Measurements from ENCODE around the gene SDK2.

Gene SDK2

DNA sequence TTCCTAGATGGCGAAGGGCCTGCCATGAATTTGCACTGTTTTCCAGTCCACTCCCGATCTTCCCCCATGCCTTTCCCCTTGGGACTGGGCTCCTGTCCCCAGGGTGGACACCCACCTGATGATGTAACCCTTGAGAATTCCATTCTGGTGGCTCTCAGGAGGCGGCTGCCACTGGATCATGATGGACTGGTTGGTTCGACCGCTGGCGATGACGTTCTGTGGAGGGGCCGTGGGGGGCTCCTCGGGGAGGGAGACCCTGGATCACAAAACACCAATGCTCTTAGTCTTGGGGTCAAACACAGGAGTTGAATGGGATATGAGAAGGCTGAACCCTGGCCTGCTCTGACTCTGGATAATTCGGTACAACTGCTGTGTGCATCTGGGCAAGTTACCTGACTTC is 225.2 kb downstream of the SDK2 start:
- DNase-seq (ENCODE audit: low read depth): no peak

GRCh38 chr17:73415782-73416181 is 228.5 kb downstream of the SDK2 start:
- DNase-seq (ENCODE audit: low read depth): no peak

- DNase-seq (ENCODE audit: low read depth): no peak
Measured at GRCh38 chr17:73414171-73414955, 229.9 kb downstream of the SDK2 start.

- no peak for DNase-seq (ENCODE audit: low read depth)
Measured at GRCh38 chr17:73412914-73413313, 231.3 kb downstream of the SDK2 start.

GRCh38 chr17:73411313-73411747 is 232.9 kb downstream of the SDK2 start:
- DNase-seq (ENCODE audit: low read depth): no peak

DNA sequence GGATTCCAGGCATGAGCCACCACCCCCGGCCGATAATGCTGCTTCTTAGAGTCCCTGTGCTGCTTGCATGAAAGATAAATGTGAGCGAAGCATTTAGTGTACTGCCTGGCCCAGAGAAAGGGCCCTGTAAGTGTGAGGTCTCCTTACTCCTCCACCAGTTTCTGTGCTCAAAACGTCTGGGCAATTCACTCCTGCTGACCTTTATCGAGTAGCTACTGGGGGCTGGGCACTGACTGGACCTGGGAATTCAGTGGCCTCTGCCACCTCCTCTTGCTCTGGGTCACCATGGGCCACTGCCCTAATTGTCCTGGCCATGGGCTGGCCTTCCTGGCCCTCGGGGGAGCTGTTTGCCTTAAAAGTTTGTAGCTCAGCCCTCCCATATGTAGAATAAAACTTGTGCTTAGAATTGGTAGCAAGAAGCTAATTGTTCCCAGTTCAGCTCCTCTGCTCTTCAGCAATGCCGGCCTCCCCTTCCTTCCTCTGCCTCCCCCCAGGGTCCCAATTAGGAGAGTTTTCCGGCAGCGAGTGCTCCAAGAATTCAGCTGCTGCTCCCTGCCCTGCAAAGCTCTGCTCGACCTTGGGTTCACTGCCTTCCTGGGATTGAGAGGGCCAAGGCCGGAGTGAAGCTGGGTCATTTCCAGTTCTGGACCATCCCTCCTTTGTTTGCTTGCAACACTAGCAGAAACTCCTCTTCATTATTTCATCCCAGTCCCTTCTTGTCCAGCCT is 233.5 kb downstream of the SDK2 start:
- no peak for DNase-seq (ENCODE audit: low read depth)

GRCh38 chr17:73404246-73404645 is 240.0 kb downstream of the SDK2 start:
- no peak for DNase-seq (ENCODE audit: low read depth)

GRCh38 chr17:73402466-73402865 is 241.8 kb downstream of the SDK2 start:
- DNase-seq (ENCODE audit: low read depth): no peak

DNA sequence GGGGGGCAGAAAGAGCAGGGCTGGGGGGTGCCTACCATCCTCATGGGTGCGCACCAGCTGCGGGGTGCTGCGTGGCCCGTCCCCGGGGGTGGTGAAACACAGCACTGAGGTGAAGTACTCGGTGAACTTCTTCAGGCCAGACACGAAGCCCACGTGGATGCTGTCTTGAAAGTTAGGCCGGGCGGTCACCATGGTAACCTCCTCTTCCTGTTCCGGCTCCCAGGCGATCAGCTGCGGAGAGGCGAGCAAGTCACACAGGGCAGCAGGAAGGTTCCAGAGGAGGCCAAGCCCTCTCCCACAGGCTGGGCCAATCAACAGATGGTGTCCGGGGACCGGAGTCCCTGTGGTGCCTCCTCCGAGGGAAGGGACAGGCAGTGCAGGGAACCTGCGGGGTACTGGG is 242.3 kb downstream of the SDK2 start:
- no peak for DNase-seq (ENCODE audit: low read depth)

- DNase-seq (ENCODE audit: low read depth): no peak
Measured at GRCh38 chr17:73400915-73401545, 243.2 kb downstream of the SDK2 start.

GRCh38 chr17:73399056-73399455 is 245.2 kb downstream of the SDK2 start:
- DNase-seq (ENCODE audit: low read depth): no peak

DNA sequence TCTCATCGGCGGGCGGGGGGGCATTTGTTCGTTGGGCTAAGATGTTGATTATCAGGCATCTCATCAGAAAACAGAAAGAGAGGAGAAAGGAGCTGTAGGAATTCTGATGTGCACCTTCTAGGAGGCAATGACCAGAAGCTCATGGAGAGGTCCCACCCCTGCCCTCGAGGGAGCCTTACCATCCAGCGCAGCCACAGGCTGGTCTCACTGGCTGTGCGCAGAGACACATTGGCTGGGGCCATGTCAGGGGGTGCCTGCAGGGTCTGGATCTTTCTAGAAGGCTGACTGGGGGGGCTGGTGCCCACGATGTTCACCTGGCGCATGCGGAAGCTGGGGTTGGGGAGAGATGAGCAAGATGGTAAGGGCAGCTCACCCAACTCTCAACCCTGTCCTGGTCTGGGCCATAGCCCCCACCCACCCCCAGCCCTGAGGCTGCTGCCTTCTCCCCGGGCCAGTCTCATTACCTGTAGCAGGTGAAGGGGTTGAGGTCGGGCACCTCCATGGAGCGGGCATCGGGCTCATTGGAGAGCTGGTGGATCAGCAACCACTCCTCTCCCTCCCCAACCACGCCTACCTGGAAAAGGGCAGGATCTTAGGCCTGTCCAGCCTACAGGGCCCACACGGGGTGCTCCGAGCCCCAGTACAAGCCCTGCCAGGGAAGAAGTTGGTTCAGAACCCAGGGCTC is 246.2 kb downstream of the SDK2 start:
- DNase-seq (ENCODE audit: low read depth): no peak

- DNase-seq (ENCODE audit: low read depth): no peak
Measured at GRCh38 chr17:73397278-73397826, 246.9 kb downstream of the SDK2 start.

DNA sequence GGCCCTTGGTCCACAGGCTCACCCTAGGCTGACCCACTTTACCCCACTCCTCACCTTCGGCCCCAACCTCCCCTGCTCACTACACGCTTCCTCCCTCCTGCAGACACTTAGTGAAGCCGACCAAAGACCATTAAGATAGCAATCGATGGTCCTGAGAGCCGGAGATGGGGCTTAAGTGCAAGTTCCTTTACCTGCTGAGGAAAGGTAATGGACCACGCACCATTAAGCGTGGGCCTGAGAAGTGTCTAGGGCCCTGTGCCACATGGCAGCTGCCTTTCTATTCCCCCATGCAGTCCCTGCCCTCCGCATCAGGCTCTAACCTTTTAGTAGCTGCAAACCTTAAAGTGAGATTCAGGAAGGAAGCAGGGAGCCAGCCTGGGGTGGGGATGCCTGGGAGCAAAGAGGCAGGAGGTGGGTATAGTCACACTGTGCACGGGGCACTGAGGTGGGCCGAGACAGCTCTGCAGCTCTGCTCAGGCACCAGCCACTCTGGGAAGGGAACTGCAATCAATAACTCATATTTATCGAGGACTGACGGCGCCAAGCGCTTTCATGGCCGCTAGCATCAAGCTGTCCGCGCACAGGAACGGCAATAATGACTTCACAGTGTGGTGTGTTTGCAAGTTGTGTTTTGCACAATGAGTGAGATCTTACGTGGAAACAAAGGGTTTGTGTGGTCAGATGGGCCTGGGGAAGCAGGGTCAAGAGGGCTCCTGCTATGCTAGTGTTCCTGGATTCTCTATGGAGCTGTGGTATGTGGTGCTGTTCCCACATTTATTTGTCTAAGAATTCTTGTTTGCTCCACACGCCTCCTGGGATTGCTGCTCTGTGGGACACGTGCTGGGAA is 247.6 kb downstream of the SDK2 start:
- peak; percentile 21 for DNase-seq (ENCODE audit: low read depth)

GRCh38 chr17:73394512-73395450 is 249.5 kb downstream of the SDK2 start:
- DNase-seq (ENCODE audit: low read depth): no peak

DNA sequence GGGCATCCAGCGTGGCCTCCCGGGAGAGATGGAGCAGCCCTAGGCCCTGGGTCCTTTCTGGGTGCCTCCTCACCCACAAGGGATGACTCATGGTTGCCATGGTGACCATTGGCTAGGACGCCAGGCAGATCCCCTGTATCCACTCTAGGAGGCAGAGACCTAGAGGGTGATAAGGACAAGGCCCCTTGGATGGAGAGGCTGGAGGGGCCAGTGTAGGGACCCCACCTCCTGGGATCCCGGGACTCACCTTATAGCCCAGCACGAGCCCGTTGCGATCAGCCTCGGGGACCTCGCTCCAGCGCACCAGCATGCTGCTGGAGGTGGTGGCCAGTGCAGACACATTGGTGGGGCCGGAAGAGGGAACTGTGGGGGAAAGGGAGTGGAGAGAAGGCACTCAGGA is 250.3 kb downstream of the SDK2 start:
- peak; percentile 41 for DNase-seq (ENCODE audit: low read depth)

DNA sequence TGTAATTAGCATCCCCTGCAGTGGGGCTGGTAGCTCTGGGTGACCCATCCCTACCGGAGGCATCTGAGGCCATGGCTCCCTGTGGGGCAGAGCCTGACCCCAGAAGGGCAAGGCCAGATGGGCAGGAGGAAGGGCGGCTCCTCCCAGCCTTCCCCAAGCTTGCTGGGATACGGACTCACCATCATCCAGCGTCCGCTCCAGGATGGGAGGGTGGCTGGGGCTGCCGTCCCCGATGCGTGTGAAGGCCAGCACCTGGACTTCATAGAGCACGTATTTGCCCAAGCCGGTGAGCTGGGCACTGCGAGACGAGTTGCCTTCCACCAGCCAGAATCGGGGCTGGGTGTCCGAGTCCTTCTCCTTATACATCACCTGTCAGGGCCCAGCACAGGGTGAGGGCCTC is 250.9 kb downstream of the SDK2 start:
- DNase-seq (ENCODE audit: low read depth): no peak

- DNase-seq (ENCODE audit: low read depth): no peak
Measured at GRCh38 chr17:73391331-73392265, 252.6 kb downstream of the SDK2 start.

GRCh38 chr17:73390851-73391250 is 253.4 kb downstream of the SDK2 start:
- DNase-seq (ENCODE audit: low read depth): no peak

Measured in EH (cell line).